GM12878 (cell line): ENCODE data around the gene IPCEF1.

ENCODE experiments used
- CBX3 ChIP-seq: fragments of 200-600 bp; sonication (generic); IDR thresholded peaks from 2 replicates; pipeline ENCODE4 v1.6.1; 2016; ENCODE audit warnings: low read depth, borderline replicate concordance
- CEBPB ChIP-seq, 2 experiments: fragments of 150-350 bp in 1 of 2; IDR thresholded peaks; 2 replicates each; pipeline ENCODE4 v1.6.1; 2012 to 2014; ENCODE audit warnings: low read depth in 2 of 2, low read length in 2 of 2, borderline replicate concordance in 1 of 2, inconsistent platforms in 1 of 2
- CREB1 ChIP-seq: IDR thresholded peaks from 2 replicates; pipeline ENCODE4 v1.6.1; 2012; ENCODE audit warnings: low read depth, mild to moderate bottlenecking, inconsistent platforms
- CTCF ChIP-seq, 3 experiments: IDR thresholded peaks in 2 of 3; conservative IDR thresholded peaks in 1 of 3; 2 replicates each; pipeline ENCODE4 v1.5.1; 2011; ENCODE audit warnings: low read depth in 3 of 3, low read length in 3 of 3, mild to moderate bottlenecking in 3 of 3, control low read depth in 2 of 3, moderate library complexity in 2 of 3, inconsistent platforms in 1 of 3, mixed read lengths in 1 of 3; ENCODE audit not compliant: control insufficient read depth in 2 of 3, insufficient read depth in 1 of 3; ENCODE audit errors: extremely low read depth in 1 of 3
- EP300 ChIP-seq, 2 experiments: fragments of 150-350 bp in 1 of 2; IDR thresholded peaks; 2 replicates each; pipeline ENCODE4 v1.6.1; 2011 to 2012; ENCODE audit warnings: low read depth in 2 of 2, low read length in 2 of 2, borderline replicate concordance in 1 of 2, improper control_type of control experiment in 1 of 2, inconsistent platforms in 1 of 2; ENCODE audit not compliant: control insufficient read depth in 1 of 2
- EZH2 ChIP-seq: IDR thresholded peaks from 2 replicates; pipeline ENCODE4 v1.6.1; 2012; ENCODE audit warnings: low read depth, mild to moderate bottlenecking, control low read depth, inconsistent platforms, low read length, borderline replicate concordance; ENCODE audit not compliant: control insufficient read depth
- FOXK2 ChIP-seq: fragments of 450-650 bp; IDR thresholded peaks from 2 replicates; pipeline ENCODE4 v1.6.1; 2017; ENCODE audit warnings: mild to moderate bottlenecking, moderate library complexity
- HDGF ChIP-seq: fragments of 450-650 bp; IDR thresholded peaks from 2 replicates; pipeline ENCODE4 v1.6.1; 2016; ENCODE audit warnings: antibody characterized with exemption
- IRF5 ChIP-seq: fragments of 450-650 bp; IDR thresholded peaks from 2 replicates; pipeline ENCODE4 v1.6.1; 2017; ENCODE audit warnings: borderline replicate concordance
- NFYB ChIP-seq: IDR thresholded peaks from 2 replicates; pipeline ENCODE4 v1.6.1; 2011; ENCODE audit warnings: low read depth, mild to moderate bottlenecking, low read length, improper control_type of control experiment, moderate library complexity; ENCODE audit not compliant: insufficient read depth
- POLR2A ChIP-seq: IDR thresholded peaks from 2 replicates; pipeline ENCODE4 v1.6.1; 2011; ENCODE audit warnings: low read depth, mild to moderate bottlenecking, low read length
- POLR2AphosphoS5 ChIP-seq: IDR thresholded peaks from 2 replicates; pipeline ENCODE4 v1.6.1; 2011; ENCODE audit warnings: mild to moderate bottlenecking, low read length, inconsistent platforms
- STAT3 ChIP-seq: IDR thresholded peaks from 2 replicates; pipeline ENCODE4 v1.6.1; 2011; ENCODE audit warnings: low read depth, low read length, improper control_type of control experiment
- TCF7 ChIP-seq: IDR thresholded peaks from 2 replicates; pipeline ENCODE4 v1.6.1; 2014; ENCODE audit warnings: antibody characterized with exemption, borderline replicate concordance

- no peak for TF ChIP-seq POLR2AphosphoS5
- no peak for TF ChIP-seq EZH2
- no peak for TF ChIP-seq HDGF
- no peak for TF ChIP-seq EP300 (IDR thresholded peaks at IDR 0.05; ENCODE audit: borderline replicate concordance in 1 of 2, control insufficient read depth in 1 of 2, low read depth in 2 of 2, low read length in 2 of 2)
- no peak for TF ChIP-seq IRF5
- TF ChIP-seq TCF7, result no peak
- no peak for TF ChIP-seq POLR2A
- no peak for TF ChIP-seq CEBPB (IDR thresholded peaks at IDR 0.05; ENCODE audit: borderline replicate concordance in 1 of 2, low read depth in 2 of 2, low read length in 2 of 2)
- no peak for TF ChIP-seq CBX3
- TF ChIP-seq CTCF (IDR thresholded peaks at IDR 0.05 in 2 of 3, conservative IDR thresholded peaks at IDR 0.05 in 1 of 3; ENCODE audit: control insufficient read depth in 2 of 3, extremely low read depth in 1 of 3, insufficient read depth in 1 of 3, low read depth in 3 of 3, low read length in 3 of 3), result no peak
- no peak for TF ChIP-seq FOXK2
- no peak for TF ChIP-seq CREB1
- TF ChIP-seq NFYB, result no peak
- TF ChIP-seq STAT3, result no peak
Measured at GRCh38 chr6:154202339-154202738, 154.3 kb downstream of the IPCEF1 start.
